Activated CD4-positive, CD25-positive, alpha-beta regulatory T cell treated with anti-CD3 and anti-CD28 coated beads, Interleukin-2, amount 50 U/mL, for 24 hours (primary cell): ENCODE data around the gene PACRG.
A peak's percentile ranks its signal among the peaks of the same experiment; 100 is the strongest.

Experiments
- ATAC-seq, 2 donors: fragments of 150-1000 bp; cut with Tn5 transposase; one replicate each; pipeline ENCODE4 v1.10.0; 2021; ENCODE audit warnings: mild to moderate bottlenecking in 1 of 2, moderate library complexity in 1 of 2

PACRG gene

DNA sequence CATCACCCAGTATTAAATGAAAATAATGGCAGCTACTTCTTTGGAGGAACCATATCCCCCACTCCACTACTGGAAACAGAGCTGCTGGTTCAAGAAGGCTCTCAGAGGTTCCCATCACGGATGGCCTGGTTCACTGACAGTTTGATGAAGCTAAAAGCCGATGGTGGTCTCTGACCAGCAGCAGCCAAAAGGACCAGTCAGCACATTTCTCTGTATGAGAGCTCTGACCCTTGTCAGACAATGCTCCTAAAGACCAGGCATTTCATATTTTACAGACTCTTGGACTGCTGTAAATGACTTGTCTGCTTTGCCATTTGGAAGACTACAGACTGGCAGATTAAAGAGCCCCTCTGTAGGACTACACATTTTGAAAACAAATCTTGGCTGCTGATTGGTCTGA lies 16.8 kb upstream of the PACRG start:
- ATAC-seq = no peak

DNA sequence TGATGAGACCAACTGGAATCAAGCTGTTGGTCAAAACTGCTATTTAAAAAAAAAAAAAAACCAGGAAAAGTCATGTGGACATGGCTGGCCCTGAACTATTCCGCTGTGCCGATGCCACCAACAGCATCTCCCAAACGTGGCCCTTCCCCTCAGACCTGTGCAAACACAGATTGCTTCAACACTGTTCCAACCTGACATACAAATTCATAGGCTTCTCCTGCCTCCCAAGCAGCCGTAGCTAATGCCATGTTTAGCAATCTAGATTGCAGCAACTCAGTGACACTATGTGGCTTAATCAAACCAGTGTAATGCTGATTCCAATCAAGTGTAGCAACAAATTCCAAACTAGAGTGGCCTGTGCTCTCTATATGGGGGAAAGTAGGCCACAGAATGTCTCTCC lies 16.4 kb upstream of the PACRG start:
- ATAC-seq = no peak

GRCh38 chr6:162712694-162713093 lies 15.1 kb upstream of the PACRG start:
- ATAC-seq = no peak

DNA sequence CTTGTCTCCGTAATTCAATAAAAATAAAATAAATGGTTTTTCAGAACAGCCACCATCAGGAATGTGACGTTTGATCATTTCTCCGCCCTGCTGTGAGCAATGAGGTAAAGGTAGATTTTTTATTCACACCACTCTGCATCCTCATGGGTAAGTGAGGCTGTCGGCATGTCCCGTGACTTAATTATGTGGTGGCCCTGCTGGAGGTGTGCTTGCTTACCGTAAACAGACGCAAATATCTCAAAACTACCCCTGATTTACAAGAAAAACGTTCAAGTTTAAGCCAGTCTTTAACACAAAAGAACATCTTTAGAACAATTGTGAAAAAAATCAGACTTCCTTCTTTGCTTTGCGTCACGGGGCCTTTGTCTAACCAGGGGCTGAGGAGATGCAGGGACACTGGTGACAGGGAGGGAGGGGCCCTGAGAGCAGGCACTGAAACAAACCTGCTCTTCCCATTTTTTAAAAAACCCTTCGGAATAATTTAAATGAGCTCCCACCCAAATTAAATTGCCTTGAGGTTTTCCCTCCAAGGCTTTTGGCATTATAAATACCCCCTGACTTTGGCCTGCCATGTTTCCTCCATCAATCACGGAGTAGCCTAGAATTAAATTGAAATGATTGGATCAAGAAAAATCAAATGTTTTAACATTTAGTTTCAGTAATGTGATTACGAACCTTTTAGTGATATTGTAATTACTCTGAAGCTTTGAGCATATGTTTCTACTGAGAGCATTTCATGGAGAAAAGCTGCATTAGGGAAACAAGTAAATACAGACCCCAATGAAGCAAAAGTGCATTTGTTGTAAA lies 13.6 kb upstream of the PACRG start:
- no peak for ATAC-seq

DNA sequence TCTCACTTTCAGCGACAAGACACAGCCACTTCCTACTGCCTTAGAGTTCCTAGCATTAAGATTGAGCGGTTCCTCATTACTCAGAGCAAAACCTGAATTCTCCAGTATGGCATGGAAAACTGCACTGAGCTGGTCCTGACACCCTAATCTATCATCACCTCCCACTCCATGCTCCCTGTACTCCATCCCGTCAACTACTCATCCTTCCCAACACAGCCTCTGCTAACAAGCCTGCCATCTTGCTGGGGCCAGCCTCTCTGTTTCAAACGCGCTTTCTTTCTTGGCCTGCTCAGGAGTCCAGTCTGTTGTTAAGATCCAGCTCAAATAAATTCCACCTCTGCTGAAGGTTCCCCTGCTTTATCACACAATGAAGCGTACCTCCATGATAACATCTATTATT lies 12.2 kb upstream of the PACRG start:
- no peak for ATAC-seq

- no peak for ATAC-seq
Observed at GRCh38 chr6:162719528-162719927, 8.2 kb upstream of the PACRG start.

GRCh38 chr6:162721404-162721687 lies 6.4 kb upstream of the PACRG start:
- ATAC-seq = no peak

GRCh38 chr6:162722226-162722625 lies 5.5 kb upstream of the PACRG start:
- no peak for ATAC-seq

DNA sequence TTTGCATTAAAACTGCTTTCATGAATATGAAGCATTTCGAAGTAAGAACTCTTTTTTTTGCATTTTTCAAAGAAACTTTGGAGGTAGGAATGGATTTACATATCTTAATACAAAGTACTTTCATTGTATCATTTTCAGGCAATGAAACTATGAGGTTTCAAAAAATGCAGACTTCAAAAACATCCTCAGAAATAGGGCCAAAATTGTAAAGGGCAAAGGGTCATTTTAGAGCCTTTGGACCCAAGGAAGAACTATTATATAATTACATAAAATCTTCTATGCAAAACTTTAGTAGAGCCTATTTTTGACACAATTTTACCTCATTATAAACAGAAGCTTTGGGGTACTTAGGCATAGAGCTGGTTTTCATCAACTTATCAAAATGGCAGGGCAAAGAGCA lies 5.1 kb upstream of the PACRG start:
- no peak for ATAC-seq

DNA sequence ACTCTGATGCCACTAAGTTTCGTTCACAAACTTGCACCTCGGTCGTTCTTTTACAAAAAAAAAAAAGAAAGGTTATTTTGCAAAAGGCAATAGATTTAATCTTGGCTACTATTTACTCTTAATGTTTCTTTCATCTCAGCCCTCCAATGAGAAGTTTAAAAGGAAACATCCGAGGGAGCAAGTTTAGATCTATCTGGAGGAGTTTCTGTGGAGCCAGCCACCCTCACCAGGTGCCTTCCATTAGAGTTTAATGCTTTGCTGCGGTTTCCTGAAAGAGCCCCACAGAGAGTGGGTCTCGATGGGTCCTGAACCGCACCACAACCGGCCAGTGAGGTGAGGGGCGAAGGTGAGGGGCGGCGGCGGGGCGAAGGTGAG lies 840 bp upstream of the PACRG start:
- peak in 1 of 2 donors; percentile 0 for ATAC-seq

DNA sequence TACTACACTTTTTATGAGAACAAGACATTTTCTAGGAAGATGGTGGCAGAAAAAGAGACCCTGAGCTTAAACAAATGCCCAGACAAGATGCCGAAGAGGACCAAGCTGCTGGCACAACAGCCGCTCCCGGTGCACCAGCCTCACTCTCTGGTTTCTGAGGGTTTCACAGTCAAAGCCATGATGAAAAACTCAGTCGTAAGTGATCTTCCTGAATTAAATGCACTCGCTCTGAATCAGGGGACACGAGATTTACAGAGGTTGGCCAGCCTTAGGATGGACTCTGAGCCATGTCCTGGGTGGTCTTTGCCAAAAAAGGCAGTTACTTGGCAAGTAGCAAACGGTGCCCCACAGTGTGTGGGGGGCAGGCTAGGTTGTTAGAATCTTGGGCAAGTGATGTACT lies 423 bp downstream of the PACRG start:
- no peak for ATAC-seq

- ATAC-seq = no peak
Observed at GRCh38 chr6:162728706-162729105, 932 bp downstream of the PACRG start.

- no peak for ATAC-seq
Observed at GRCh38 chr6:162730502-162730901, 2.7 kb downstream of the PACRG start.

DNA sequence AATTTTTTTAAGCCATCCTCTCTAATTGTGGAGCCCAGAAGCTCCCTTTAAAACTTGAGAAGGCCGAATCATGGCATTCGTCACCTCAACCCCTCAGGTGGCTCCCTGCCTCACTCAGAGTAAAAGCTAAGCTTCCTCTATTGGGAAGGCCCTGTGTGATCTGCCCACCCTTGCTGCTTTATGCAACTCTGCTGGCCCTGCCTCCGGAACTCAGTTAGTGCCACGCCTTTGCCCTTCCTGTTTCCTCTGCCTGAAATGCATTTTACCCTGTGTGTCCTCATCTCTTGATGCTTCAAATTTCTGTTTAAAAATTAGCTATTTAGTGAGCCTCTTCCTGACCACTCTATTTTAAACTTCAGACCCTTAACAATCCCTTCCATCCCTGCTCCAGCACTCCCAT lies 5.7 kb downstream of the PACRG start:
- ATAC-seq = no peak

DNA sequence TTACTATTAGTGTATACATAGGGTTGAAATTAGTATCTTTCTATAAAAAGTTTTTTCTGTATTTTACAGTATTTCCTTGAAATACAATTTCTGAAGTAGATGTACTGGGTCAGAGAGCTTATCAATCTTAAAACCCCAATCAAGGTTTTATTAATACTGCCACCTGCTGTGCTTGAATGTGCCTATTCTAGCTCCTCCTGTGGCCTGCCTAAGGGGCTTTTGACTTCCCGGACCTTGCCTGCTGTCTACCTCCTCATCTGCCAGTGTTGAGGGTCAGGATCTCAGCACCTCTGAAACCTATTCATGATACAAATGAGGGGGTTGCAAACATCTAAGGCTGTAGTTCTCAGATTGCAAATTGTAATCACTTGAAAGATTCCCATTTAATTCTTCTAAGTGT lies 9.2 kb downstream of the PACRG start:
- no peak for ATAC-seq

DNA sequence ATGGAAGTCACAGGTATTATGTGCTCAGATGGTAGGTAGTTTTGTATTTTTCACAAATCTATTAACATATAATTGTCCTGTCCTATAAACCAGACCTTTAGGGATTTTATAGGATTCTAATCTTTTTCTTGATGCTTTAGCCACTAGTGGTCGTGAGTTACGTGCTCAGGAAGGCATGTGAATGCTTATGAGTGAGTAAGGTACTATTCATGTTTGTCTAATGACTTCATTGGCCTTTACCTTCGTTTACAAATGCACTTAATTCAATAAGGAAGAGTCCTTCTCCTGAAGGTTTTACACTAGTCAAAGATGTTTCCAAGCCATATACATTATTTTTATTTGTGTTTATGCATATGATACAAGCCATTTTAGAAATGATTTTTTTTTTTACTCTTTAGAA lies 23.0 kb downstream of the PACRG start:
- ATAC-seq = no peak

- no peak for ATAC-seq
Observed at GRCh38 chr6:162751211-162751859, 23.6 kb downstream of the PACRG start.

GRCh38 chr6:162753775-162754174 lies 26.0 kb downstream of the PACRG start:
- ATAC-seq = no peak

DNA sequence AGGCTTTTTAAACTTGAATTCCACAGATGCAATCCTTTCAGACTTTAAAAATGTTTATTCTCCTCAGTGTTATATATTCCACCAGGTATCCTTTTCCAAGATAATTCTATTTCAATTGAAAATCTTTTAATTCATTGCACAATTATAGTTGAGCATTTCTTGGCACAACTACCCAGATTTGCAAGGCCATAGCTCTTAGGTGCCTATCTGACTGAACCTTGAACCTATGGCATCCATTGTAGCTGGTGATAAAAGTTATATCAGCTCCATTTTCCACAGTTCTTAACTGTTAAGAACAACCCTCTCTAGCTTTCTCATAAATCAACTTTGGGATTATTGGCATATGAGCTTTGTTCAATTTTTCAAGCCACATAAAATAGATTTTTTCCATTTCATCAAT lies 42.4 kb downstream of the PACRG start:
- no peak for ATAC-seq

- no peak for ATAC-seq
Observed at GRCh38 chr6:162770955-162771354, 43.2 kb downstream of the PACRG start.

DNA sequence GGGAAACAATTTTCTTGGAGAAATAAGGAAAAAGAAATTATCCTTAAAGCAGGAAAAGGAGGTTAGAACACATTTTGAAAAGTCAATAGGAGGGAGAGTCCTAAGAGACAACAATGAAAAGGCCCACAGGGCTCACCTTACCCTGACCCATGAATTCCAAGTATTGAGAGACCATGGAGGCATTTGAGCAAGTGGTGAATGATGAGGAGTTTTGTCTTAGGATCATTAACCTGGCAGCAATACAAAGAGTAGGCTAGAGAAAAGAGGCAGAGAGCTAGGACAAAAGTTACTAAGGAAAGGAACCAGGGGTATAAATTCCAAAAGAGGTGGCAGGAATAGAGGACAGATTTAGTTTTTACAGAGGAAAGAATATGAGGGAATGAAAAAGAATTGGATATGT lies 44.7 kb downstream of the PACRG start:
- no peak for ATAC-seq

- no peak for ATAC-seq
Observed at GRCh38 chr6:162773996-162774395, 46.2 kb downstream of the PACRG start.

DNA sequence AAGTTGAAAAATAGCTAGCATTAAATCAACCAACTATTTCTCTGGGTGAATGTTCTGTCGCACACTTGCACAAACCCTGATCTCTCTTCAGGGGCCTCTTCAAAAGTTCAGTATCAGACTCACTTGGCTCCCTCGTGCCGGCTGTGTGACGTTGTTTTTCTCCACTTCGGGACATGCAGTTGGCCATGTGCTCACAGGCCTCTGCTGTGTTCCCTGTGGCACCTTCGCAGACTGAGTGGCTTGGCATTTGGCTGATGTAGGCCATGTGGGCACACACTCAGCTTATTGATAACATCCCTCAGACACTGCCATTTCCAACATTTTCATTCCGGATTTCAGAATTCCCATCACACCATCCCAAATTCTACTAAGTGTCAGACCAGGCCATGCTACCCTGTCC lies 49.3 kb downstream of the PACRG start:
- ATAC-seq = no peak

DNA sequence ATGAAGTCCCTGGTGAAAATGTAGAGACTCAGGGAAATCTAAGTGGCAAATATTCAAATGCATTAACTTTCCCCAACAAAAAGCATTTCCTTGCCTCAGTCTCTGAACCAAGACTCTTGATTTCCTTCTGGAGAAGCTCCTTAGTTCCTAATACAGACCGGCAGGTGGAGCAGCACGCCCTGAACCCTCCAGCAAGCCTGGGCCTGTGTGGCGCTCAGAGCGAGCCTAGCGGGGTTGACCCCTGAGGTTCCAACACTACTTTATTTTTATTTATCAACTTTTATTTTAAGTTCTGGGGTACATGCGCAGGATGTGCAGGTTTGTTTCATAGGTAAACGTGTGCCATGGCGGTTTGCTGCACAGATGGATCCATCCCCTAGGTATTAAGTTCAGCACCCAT lies 50.8 kb downstream of the PACRG start:
- no peak for ATAC-seq

DNA sequence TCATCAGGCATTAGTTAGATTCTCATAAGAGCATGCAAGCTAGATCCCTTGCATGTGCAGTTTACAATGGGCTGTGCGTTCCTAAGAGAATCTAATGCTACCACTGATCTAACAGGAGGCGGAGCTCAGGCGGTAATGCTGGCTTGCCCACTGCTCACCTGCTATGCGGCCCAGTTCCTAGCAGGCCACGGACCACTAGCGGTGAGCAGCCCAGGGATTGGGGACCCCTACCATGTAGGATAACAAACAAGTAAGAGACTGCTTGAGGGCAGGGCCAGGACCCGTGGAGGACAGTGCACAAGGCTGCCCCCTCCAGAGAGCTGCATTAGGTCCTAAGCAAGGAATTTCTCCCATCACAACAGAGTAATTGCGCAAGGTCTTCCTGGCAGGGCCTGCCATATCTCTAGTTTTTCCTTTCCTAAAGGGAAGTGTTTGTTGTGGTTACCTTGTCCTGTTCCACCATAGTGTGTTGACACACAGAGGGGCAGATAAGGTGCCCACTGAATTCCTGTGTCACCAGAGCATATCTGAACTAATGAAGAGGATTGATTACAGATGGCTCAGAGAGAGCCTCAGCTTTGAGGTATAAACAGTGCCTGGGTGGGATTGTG lies 58.0 kb downstream of the PACRG start:
- no peak for ATAC-seq
